AG04449 (cell line): Measurements from ENCODE around the gene ROPN1L.

ENCODE experiments used
- CTCF ChIA-PET: fragments of 350-600 bp; formaldehyde crosslinking; extraction: SDS; loops from one replicate; lab custom pipeline; 2021; ENCODE audit warnings: antibody characterized with exemption; lab: Yijun Ruan, JAX
- POLR2A ChIA-PET: fragments of 400-600, 350-600 bp; formaldehyde crosslinking; extraction: SDS; loops from one replicate; lab custom pipeline; 2020; ENCODE audit warnings: antibody characterized with exemption, inconsistent platforms; lab: Yijun Ruan, JAX
- DNase-seq: peaks from one replicate; pipeline ENCODE4 v3.0.0-alpha.2; 2010; ENCODE audit warnings: low read depth, low spot score
- H3K4me3 ChIP-seq: 2 replicates; pipeline ENCODE4 v1.5.1; 2011; ENCODE audit warnings: low read depth, mild to moderate bottlenecking, control low read depth, low read length
- CTCF ChIP-seq: IDR thresholded peaks from one replicate; pipeline ENCODE4 v1.5.1; 2011; ENCODE audit warnings: mild to moderate bottlenecking, moderate library complexity, low read length, control low read depth, inconsistent platforms; ENCODE audit not compliant: insufficient read depth; ENCODE audit errors: missing control alignments

Gene ROPN1L

DNA sequence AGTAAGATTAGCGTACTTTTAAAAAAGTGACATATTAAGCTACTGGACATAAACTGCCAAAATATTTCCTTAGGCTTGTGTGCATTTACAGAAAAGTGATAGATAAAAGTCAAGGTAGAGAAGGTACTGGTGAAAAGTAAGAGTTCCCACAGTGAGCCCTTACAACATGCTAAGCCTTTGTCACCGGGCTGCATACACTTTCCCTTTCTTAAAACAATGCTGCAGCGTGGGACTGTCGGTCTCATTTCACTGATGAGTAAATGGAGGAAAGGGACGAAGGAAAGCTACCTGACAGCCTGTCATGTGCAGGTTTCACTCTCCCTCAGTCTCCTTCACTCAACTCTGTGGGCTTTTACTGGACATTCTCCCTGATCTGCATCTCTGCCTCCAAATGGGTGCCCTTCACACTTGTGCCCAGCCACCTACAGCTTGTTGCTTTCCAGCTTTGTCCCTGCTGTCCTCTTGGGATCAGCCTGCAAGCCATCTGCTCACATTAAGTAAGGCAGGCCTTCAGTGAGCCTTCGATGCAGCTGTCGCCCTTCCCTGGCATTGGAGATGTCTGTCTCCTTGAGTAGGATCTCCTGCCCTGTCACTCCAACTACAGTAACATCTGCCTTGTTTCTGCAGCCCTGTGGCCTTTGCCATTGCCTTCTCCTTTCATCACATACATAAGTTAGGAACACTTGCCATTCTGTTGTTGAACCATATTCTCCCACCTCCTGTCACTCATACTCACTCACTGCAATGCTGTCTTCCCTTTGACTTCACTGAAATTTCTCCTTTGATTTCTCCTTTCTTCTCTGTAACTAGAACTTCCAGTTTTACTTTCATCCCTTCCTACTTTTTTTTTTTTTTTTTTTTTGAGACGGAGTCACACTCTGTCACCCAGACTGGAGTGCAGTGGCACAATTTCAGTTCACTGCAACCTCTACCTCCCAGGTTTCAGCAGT lies 9.3 kb upstream of the ROPN1L start:
- no peak for TF ChIP-seq CTCF
- POLR2A ChIA-PET, result no interaction called here
- DNase-seq, result no peak
- CTCF ChIA-PET, result interaction anchor here (1.0 to 1.6 kb wide), 3 partner anchors 9 to 148 kb away, joined by 4 to 9 read pairs (median 4); no protein-coding TSS in a partner anchor
- no peak overlapping the region for H3K4me3 ChIP-seq

DNA sequence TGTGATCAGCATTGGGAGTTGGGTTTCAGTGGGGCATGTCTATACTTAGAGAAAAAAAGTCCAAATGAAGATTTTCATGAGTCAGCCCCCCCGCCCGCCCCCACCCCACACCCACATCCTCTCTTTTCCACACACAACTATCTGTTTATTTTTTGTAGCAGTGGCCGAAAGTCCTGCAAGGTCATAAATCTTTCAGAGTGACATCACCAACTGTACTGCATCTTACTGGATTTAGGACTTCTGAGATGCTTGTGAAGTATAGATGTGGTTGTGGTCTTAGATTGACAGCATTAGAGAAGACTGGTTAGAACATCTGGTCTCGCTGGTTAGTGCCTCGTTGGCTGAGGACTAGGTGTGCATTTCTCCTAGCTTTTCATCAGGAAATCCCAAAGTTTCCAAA lies 7.3 kb upstream of the ROPN1L start:
- no peak for TF ChIP-seq CTCF
- no peak overlapping the region for H3K4me3 ChIP-seq
- POLR2A ChIA-PET, result no interaction called here
- DNase-seq, result no peak
- CTCF ChIA-PET, result interaction anchor here (1.3 to 1.8 kb wide), 2 partner anchors 11 to 148 kb away, joined by 5 to 14 read pairs; no protein-coding TSS in a partner anchor

GRCh38 chr5:10438301-10438700 lies 3.4 kb upstream of the ROPN1L start:
- ChIA-PET CTCF (interaction anchor here (0.9 to 3.0 kb wide), 2 partner anchors 14 to 154 kb away, joined by 3 to 9 read pairs; no protein-coding TSS in a partner anchor), POLR2A (interaction anchor here (0.7 kb wide), 1 partner anchor 215 kb away, joined by 3 read pairs; no protein-coding TSS in a partner anchor)
- DNase-seq, result no peak
- H3K4me3 ChIP-seq, result no peak overlapping the region
- TF ChIP-seq CTCF, result no peak

GRCh38 chr5:10439692-10440091 lies 2.0 kb upstream of the ROPN1L start:
- CTCF ChIA-PET, result interaction anchor here (0.7 to 5.0 kb wide), 3 partner anchors 14 to 188 kb away, joined by 3 to 40 read pairs (median 3); no protein-coding TSS in a partner anchor
- POLR2A ChIA-PET, result no interaction called here
- TF ChIP-seq CTCF, result no peak

GRCh38 chr5:10440367-10440990 lies 1.2 kb upstream of the ROPN1L start:
- DNase-seq, result no peak
- ChIA-PET POLR2A (interaction anchor here (1.3 kb wide), 1 partner anchor 83 kb away, joined by 3 read pairs; no protein-coding TSS in a partner anchor), CTCF (interaction anchor here (0.7 to 5.0 kb wide), 6 partner anchors 11 to 745 kb away, joined by 3 to 40 read pairs (median 3); no protein-coding TSS in a partner anchor)
- TF ChIP-seq CTCF, result no peak
- H3K4me3 ChIP-seq, result peak overlapping the region; percentile 72; the same call in 1 of the 2 replicates

More at GRCh38 chr5:10439692-10440091, 2.0 kb upstream of the ROPN1L start:
- no peak for DNase-seq
- H3K4me3 ChIP-seq, result no peak overlapping the region
